Measurements from ENCODE around the gene CLDN3.

DNA sequence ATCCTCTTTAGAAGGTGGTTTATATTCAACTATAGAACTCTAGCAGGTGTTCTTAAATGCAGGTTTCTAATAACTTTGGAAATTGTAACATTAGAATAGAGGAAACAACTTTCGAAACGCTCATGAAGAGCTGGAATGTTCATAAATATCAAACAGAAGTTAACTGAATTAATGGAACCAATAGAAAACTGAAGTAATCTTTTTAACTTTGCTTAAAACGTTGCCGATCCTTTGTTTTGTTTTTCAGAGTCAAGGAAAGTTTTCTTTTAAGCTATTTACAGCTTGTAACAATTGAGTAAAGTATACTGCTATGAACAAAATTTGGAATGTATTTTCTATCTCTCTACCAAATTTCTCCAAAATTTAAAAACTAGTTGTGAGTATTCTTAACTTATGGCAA, 19.0 kb upstream of the CLDN3 start:
- no peak for TF ChIP-seq EP300 (IDR thresholded peaks at IDR 0.05)
- TF ChIP-seq, protein P1, sequence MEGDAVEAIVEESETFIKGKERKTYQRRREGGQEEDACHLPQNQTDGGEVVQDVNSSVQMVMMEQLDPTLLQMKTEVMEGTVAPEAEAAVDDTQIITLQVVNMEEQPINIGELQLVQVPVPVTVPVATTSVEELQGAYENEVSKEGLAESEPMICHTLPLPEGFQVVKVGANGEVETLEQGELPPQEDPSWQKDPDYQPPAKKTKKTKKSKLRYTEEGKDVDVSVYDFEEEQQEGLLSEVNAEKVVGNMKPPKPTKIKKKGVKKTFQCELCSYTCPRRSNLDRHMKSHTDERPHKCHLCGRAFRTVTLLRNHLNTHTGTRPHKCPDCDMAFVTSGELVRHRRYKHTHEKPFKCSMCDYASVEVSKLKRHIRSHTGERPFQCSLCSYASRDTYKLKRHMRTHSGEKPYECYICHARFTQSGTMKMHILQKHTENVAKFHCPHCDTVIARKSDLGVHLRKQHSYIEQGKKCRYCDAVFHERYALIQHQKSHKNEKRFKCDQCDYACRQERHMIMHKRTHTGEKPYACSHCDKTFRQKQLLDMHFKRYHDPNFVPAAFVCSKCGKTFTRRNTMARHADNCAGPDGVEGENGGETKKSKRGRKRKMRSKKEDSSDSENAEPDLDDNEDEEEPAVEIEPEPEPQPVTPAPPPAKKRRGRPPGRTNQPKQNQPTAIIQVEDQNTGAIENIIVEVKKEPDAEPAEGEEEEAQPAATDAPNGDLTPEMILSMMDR (IDR thresholded peaks at IDR 0.05): no peak

All from suprapubic skin (tissue), 3 donors.